GM21381 (cell line): Measurements from ENCODE around the gene SC5D.

Source experiments
- ATAC-seq: cut with Tn5 transposase; IDR thresholded peaks from one replicate; pipeline ENCODE4 v1.9.1; 2021; ENCODE audit warnings: mild to moderate bottlenecking, moderate library complexity; ENCODE audit not compliant: unreplicated experiment

SC5D gene

DNA sequence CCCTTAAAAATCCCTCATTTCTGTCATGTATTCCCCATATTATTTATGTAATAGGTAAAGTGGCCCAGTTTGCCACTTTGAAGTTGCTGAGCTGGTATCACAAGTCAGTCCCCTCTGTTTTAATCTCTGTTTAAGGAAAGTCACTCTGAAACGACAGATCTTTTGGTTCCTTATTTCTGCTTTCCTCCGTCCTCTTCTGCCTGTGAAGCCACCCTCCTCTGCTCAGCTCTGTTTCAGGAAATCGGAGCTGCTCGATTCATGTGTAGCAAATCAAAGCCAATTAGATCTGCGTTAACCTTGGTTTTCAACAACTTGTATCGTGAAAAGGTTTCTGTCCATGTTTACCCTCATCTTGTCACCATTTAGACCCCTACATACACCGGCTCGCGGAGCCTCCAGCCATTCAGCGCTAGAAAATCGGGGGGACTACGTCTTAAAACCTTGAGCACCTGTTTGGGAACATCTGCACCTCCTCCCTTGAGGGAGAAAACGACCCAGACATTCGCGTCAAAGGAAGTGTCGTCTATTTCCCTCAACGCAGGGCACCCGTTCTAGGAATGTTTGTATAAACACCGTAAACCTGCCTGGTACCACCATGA lies 576 bp upstream of the SC5D start:
- peak; percentile 30 for ATAC-seq

DNA sequence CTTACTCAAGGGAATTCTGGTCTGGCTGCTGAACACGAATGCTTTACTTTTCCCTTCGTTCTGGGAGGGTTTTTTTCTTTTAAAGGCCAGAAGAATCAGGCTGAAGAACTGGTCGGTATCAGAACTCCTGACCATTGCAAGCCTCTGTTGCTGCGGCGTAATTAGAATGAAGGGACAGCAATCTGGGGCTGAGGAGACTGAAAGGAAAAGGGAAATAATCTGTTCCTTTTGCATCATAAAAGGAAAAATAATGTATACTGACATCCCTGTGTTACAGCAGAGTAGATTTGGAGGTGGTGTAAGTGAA lies 670 bp downstream of the SC5D start:
- ATAC-seq, result no peak

DNA sequence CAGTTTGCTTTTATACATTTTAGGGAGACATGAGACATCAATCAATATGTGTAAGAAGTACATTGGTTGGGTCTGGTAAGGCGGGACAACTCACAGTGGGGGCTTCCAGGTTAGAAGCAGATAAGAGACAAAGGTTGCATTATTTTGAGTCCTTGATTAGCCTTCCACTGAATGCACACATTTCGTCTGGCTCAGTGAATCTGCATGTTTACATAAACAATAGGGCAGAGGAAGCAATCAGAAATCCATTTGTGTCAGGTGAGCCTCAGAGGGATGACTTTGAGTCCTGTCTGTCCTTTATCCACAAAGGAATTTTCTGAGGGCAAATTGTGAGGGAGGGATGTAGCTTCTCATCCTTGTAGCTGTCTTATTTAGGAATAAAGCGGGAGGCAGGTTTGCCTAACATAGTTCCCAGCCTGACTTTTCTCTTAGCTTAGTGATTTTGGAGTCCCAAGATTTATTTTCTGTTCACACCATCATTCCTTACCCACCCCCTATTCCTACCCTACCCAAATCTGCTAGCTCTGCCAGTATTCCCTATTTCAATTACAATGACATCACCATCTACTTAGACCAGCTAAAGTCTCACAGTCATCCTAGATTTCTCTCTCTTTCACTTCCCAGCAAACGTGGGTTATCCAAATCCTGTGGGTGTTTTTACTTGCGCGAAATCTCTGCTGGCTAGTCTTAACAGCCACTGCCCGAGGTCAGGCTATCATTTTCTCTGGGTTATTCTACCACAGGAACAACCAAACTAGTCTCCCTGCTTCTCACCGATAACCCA lies 2.9 kb downstream of the SC5D start:
- no peak for ATAC-seq

DNA sequence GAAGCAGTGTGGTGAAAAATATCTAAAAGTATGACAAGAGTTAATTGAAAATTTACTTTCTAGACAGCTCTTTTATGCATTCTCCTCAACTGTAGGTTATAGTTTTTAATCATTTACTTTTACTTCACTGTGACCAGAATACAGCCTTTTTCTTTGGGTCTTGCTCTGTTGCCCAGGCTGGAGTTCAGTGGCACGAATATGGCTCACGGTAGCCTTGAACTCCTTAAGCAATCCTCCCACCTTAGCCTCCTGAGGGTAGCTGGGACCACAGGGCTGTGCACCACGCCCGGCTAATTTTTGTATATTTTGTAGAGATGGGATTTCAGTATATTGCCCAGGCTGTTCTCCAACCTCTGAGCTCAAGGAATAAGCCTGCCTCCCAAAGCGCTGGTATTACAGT lies 5.3 kb downstream of the SC5D start:
- no peak for ATAC-seq

DNA sequence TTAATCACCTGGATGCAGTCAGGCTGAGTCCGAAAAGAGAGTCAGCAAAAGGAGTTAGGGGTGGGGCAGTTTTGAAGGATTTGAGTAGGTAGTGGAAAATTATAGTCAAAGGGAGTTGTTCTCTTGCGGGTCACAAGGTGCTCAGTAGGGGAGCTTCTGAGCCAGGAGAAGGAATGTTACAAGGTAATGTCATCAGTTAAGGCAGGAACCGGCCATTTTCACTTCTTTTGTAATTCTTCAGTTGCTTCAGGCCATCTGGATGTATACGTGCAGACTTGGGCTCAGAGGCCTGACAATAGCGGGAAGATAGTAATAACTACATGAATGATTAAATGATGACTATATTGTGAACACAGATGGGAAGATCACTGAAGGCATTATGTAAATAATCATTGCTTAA lies 6.2 kb downstream of the SC5D start:
- no peak for ATAC-seq

DNA sequence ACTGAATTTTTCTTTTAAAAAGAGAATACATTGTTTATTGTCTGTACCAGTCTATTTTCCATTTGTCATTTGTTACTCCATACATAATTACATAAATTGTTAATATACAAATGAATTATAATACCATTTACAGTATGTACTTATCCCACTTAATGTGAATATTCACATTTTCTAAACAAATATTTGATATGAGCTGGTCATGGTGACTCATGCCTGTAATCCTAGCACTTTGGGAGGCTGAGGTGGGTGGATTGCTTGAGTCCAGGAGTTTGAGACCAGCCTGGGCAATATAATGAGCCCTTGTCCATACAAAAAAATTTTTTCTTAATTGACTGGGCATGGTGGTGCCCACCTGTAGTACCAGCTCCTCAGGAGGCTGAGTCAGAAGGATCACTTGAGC lies 6.8 kb downstream of the SC5D start:
- ATAC-seq, result no peak

DNA sequence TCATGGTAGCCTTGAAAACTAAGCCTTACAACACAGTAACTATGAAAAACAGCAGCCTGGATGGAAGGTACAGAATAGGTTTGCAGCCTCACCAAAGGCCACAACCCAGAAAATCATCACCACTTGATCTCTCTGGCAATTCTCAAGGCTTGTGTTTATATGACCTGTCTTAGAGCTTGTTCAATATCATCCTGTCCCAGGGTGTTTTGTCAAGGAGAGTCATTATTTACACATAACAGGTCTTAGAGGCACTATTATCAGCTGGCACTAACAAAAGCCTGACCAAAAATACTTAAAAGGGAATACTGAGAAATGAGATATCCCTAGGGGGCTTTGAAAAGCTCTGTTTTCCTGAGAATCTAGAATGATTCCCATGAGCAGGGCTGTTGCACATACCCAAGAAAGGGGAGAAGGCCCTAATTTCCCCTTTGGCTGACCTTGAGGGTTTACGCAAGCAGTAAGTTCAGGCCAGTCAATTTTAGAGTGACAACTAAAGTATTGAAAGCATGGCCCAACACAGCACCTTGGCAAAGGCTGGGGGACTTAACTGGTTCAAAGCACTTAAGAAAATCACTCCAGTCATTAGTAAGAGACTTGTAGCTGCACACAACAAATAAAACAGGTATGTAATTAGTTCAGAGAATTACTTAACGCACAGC lies 7.9 kb downstream of the SC5D start:
- ATAC-seq, result no peak

DNA sequence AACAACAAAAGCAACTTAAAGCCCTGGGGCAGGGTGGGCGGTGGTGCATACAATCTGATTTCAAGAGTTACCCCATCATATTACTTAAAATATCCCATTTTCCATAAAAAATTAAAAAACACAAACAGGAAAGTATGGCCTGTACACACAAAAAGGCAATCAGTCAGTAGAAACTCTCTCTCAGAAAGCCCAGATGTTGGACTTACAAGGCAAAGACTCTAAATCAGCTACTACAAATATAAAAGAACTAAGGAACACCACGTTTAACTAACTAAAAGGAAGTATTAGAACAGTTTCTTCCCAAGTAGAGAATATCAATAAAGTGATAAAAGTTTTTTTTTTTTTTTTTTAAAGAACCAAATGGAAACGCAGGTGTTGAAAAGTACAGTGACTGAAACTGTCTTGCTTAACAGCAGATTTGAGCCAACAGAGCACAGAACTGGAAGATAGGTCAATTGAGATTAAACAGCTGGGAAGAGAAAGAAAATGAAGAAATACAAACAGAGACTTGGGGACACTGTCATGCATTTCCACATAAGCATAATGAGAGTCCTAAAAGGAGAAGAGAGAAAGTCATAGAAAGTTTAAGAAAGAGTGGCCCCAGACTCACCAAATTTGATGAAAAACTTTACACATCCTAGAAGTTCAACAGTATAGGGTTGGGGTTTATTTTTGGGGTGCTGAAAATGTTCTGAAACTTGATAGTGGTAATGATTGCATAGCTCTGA lies 8.6 kb downstream of the SC5D start:
- ATAC-seq, result no peak

DNA sequence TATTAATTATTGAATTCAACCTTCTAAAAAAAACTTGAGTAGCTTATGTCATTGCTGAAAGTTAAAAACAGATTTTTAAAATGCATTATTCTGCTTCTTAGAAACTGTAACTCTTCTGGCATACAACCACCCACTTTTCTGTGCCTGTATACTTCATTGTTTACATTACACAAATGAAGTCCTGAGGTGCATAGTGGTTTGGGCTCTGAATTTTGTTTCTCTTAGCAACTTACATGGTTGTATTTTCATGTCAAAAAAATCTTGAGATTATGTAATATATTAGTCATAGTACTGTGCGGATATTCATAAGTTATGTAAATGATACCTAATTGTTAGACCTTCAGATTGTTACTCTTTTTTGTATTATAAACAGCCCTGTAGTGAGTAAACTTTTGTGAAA lies 12.2 kb downstream of the SC5D start:
- no peak for ATAC-seq

DNA sequence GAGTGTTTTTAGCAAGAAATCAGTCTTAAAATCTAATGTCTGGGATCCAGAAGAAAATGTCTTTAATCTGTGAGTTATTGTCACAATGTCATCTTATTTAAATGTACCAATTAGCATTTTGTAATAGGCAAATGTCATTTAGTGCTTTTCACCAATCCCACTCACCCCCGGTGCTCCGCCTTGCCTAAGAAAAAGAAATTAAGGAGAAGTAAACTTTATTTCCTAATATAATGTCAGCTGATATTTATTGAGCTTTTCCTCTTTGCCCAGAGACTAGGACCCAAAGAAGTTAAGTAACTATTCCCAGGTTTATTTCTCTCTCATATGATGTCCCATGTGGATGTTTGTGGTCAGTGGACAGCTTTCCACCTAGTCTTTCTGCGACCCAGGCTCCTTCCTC lies 16.2 kb downstream of the SC5D start:
- no peak for ATAC-seq

DNA sequence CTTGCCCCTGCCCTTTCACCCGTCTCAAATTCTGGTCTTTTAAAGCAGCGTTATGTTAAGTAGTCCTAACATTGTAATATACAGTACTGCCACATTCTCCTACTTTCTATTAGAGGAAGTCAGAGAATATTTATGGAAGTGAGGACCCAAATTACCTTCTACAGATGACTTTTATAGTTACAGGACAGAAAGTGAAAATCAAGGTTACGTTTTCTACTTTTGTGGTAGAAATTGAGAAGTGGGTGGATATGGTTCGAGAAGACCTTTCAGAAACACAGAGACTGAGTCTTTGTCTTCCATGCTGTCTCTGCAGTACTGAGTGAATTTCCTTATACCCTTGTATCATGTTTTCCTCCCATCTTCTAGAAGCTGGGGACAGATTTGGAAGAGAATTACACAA lies 17.1 kb downstream of the SC5D start:
- ATAC-seq, result peak; percentile 88

DNA sequence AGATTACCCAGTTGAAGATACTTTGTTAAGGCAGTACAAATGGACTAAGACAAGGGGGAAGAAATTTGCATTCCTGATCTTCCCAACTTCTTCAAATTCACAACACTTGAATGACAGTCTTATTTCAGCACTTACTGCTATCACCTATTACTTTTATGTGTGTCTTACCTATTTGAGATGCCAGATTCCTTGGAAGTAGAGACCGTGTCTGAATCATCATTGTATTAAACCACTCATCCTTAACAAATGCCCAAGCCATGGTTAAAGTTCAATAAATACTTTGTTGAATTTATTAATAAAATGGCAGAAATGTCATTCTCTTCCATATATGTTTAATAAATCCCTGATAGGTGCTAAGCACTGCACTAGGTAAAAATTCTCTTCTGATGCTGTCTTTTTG lies 18.3 kb downstream of the SC5D start:
- no peak for ATAC-seq

DNA sequence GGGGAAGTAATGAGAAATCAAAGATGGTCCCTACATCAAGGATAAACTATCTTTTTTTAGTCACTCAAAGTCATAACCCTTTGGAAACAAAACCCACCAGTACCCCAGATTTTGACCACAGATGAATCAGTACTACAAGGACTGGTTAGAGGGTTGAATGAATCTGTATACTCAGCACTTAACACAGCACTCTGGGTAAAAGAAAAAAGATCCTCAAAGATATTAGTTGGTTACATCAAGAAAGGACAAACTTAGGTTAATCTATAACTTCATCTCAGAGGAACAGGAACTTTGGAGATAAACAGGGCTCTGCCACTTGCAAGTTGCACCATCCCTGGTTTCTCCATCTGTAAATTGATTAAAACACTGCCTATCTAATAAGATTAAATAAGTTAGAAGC lies 18.8 kb downstream of the SC5D start:
- no peak for ATAC-seq

DNA sequence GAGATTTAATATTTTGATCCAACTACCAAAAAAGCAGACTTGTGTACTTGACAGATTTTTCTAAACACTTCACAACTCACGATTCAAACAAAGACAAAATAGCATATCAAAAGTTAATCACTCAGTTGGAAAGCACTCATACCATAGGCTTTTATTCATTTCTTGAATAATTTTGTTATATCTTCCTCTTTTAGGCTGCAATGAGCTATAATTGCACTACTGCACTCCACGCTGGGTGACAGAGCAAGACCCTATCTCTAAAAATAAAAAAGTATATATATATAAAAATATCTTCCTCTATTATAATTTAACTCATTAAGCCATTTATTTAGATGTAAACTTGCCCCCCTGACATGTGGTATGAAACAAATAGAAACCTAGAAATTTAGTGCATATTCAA lies 19.9 kb downstream of the SC5D start:
- ATAC-seq, result no peak

DNA sequence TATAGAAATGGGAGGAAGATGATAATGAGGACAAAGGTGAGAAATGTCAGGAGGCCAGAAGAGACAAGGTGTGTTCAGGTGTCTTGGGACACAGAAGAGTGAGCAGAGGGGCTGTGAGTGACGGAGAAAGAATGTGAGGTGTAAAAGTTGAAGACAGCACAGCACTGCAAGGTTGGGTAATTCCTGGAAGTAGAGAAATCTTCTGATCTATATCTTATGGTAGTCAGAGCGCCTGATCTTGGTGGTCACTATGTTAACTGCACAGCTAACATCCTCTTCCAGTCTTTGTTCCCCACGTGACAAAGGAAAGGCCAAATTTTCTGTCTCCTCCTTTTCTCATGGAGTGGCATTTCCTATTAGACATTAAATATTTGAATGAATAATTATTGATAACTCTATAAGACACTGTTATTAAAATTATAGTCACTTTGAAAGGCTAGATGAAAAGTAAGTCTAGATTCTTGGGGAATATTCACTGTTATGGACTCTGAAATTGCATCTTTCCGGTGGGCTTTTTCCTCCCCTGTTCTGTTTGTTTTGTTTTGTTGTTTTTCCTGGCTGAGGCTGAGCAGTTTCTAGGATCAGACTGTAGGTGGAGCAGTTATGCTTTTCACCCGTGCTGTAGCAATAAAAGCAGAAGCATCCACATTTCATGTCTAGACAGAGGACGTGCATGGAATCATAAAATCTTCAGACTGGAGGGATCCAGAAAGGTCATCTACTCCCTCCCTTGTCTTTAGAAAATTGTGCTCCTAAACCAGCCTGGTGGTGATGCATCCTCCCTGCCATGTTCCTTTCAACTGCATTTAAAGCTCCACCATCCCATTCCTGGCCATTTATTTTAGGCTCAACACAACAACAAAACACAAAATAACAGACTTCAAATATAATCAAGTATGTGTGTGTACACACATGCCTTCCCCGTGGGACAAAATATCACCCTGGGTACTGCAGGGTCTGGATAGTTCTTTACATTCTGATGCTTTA lies 26.6 kb downstream of the SC5D start:
- ATAC-seq, result no peak

DNA sequence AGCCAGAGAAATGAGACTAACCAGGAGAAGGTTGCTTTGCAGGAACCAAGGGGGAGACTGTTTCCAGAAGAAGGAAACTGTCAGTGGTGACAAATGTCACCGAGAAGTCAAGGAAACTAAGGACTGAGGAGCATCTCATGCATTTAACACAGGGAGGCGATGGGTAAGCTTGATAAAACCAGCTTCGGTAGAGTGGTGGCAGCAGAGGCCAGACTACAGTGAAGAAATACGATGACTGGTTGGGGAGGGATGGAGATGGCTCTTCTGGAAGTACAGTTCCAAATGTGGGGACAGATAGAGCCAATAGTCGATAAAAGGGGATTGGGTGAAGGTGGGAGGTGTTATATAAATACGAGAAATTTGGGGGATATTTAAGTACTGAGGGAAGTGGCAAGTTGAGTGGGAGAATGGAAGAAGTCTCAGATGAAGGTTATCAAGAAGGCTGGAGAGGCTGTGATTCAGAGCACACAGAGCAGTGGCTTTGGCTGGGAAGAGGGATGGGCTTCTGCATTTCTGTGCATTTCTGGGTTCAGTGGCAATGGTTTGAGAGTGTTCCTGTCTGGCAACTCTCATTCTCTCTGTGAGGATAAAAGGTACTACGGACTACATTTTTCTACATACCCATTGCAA lies 29.2 kb downstream of the SC5D start:
- ATAC-seq, result peak; percentile 68

DNA sequence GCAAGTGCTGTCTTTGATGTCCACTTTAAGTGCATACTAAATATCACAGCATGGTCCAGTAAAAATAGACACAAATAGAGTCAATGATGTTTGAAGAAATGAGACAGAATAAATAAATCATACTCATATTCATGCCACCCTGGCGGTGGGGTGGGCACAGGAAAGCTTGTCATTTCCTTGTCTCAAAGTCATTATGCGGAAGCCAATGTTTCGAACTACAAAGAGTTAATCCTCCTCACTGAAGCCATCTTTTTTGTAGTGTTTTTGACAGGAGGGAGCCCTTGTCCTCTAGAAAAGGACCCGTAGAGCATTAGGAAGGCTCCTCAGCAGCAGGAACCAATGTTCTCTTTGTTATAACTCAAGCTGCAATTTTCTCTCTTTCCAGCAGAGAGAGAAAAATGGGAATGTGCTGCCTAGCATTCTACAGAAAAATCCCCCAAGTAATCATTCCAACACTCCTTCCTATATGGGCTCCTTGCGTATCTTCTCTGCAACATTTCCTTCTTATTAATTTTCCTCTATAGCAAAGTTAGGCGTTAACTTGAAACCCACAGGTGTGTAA lies 30.6 kb downstream of the SC5D start:
- no peak for ATAC-seq

DNA sequence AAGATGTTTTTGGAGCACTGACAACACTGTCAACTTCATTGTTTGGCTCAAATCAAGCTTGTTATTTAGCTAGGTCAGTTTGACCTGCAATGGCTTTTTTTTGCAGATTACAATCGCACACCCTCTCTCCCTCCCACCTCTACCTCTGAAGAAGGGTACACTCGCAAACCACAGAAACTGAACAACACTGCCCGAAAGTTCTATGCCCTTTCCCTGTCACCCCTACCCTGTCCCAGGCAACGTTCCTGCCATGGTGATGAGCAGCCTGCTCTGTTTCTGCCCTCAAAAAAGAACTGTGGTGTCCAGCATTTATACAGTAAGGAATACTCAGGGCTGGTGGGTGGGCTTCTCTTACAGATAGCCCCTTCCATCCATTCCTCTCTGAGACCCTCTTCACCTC lies 33.7 kb downstream of the SC5D start:
- ATAC-seq, result no peak

DNA sequence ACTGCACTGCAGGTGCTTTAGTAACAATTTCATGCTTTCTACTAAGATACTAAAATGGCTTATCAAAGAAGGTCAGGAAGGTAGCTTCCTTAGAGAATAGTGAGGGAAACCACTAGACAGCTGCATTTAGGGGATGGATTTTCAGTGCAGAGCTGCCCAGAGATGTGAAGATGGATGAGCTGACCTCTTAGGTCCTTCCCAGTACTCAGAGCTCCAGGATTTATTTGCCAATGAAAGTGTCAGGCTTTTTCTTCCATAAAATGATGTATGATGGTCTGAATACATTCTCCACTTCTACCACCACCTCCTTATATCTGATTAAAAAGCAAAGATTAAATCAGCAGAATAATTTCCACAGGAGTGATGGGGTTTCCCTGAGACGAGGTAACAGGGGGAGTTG lies 35.0 kb downstream of the SC5D start:
- no peak for ATAC-seq
